Neural crest cell (in vitro differentiated cells): Measurements from ENCODE around the gene SLC40A1. TPM values are rescaled to one million over a fixed set of nuclear protein-coding genes. Genes with fewer than 3 reads are reported as not detected.

Experiments used
- DNase-seq: peaks from one replicate; pipeline ENCODE4 v3.0.0; 2021; ENCODE audit warnings: low read depth, mixed read lengths, low spot score
- H3K27ac Mint-ChIP-seq: one replicate; pipeline ENCODE4 v1.8.0; 2021; ENCODE audit warnings: mild to moderate bottlenecking, mixed read lengths; ENCODE audit not compliant: unreplicated experiment
- H3K27me3 Mint-ChIP-seq: 2 replicates; pipeline ENCODE4 v1.8.0; 2021; ENCODE audit warnings: low read depth, mild to moderate bottlenecking, mixed read lengths
- H3K36me3 Mint-ChIP-seq: 2 replicates; pipeline ENCODE4 v1.8.0; 2021; ENCODE audit warnings: low read depth, mild to moderate bottlenecking, mixed read lengths
- H3K4me1 Mint-ChIP-seq: 2 replicates; pipeline ENCODE4 v1.8.0; 2021; ENCODE audit warnings: mixed read lengths
- H3K4me3 Mint-ChIP-seq: one replicate; pipeline ENCODE4 v1.8.0; 2021; ENCODE audit warnings: mild to moderate bottlenecking, mixed read lengths
- H3K9me3 Mint-ChIP-seq: 2 replicates; pipeline ENCODE4 v1.8.0; 2021; ENCODE audit warnings: mixed read lengths
- total RNA-seq: library from RNA; stranded (reverse); gene quantifications from 2 replicates; pipeline ENCODE4 v1.2.1, GENCODE V29; 2021
- TF ChIP-seq, protein P1 (sequence below): fragments of 200-600 bp; sonication (generic); conservative IDR thresholded peaks from 2 replicates; pipeline ENCODE4 v1.5.0; 2021; ENCODE audit warnings: antibody characterized with exemption, mild to moderate bottlenecking

Gene SLC40A1
- total RNA-seq, 1 donor from 2014 or later = 2.6 TPM

DNA sequence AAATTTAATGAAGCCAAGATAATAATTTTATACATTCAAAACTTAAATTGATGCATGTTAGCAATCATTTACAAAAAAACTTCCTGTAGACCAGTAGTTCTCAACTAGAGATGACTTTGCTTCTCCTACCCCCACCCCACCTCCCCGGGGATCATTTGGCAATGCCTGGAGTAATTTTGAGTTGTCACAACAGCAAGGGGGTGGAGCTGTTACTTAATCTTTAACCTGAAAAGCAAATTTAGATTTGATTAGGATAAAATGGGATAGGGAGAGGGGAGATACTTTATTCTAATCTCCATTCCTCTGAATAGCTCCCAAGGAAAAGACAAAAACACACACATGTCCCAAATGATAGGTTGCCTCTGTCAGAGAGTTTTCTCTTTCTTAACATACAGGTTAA lies 4.2 kb downstream of the SLC40A1 start:
- H3K27me3 Mint-ChIP-seq = peaks cover 45% of the 10 kb centered on the region
- no peak overlapping the region for H3K4me3 Mint-ChIP-seq
- no peaks in the 10 kb centered on the region for H3K36me3 Mint-ChIP-seq

DNA sequence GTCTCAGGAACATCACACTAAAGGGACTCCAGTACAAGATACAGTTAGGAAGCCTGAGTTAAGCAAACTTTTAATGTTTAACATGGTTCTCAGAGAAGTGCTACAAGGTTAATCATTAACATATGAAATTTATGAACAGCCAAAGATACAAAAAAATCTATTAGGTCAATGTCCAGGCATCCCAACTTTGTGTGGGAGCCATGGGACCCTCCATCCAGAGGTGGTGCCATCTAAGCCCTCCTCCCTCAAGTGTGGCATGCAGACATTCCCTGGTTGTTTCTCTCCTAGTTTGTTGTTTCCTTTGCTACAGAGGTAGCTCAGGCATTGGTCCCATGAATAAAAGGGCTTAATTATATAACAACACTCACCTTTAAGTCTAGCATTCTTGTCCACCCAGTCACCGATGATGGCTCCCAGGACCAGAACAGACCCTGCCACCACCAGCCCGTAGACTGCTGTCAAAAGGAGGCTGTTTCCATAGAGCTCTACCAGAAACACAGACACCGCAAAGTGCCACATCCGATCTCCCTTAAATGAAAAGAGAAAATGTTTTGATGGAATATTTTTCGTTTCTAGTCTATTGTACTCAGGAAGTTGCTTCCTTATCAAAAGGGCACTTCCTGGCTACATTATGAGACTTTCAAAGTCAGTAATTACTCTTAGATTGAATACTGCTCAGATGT lies 5.7 kb downstream of the SLC40A1 start:
- Mint-ChIP-seq H3K27me3 (peaks cover 34% of the 10 kb centered on the region), H3K4me1 (peaks cover 6% of the 10 kb centered on the region), H3K36me3 (no peaks in the 10 kb centered on the region), H3K27ac (no peak overlapping the region), H3K9me3 (no peaks in the 10 kb centered on the region), H3K4me3 (no peak overlapping the region)
- DNase-seq = no peak
- TF ChIP-seq, protein P1, sequence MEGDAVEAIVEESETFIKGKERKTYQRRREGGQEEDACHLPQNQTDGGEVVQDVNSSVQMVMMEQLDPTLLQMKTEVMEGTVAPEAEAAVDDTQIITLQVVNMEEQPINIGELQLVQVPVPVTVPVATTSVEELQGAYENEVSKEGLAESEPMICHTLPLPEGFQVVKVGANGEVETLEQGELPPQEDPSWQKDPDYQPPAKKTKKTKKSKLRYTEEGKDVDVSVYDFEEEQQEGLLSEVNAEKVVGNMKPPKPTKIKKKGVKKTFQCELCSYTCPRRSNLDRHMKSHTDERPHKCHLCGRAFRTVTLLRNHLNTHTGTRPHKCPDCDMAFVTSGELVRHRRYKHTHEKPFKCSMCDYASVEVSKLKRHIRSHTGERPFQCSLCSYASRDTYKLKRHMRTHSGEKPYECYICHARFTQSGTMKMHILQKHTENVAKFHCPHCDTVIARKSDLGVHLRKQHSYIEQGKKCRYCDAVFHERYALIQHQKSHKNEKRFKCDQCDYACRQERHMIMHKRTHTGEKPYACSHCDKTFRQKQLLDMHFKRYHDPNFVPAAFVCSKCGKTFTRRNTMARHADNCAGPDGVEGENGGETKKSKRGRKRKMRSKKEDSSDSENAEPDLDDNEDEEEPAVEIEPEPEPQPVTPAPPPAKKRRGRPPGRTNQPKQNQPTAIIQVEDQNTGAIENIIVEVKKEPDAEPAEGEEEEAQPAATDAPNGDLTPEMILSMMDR = no peak

More for the DNA sequence above, 4.2 kb downstream of the SLC40A1 start:
- TF ChIP-seq, protein P1 = no peak
- Mint-ChIP-seq H3K9me3 (no peaks in the 10 kb centered on the region), H3K27ac (no peak overlapping the region), H3K4me1 (peaks cover 11% of the 10 kb centered on the region)
- no peak for DNase-seq

DNA sequence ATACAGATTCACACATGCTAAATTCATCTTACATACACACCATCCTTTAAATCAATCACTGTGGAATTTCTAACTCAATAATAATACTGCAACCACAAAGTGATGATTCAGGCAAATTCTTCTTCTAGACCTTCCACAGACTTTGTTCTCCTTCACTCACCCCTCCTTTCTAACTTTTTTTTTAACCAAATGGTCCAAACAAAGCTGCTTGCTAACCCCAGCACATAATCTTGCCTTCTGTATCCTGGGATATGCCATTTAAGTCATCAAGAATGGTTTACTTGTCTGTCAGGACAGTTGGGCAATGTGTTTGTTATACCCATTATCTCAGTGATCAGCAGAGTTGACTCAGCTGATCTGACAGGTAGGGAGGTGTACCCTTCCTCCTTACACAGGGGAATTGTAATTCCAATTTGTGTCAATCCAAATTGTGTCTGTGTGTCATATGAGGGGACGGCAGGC lies 10.0 kb downstream of the SLC40A1 start:
- peaks cover 2% of the 10 kb centered on the region for H3K9me3 Mint-ChIP-seq
- no peak overlapping the region for H3K4me3 Mint-ChIP-seq
- no peak for DNase-seq
- peaks cover 5% of the 10 kb centered on the region for H3K36me3 Mint-ChIP-seq
- TF ChIP-seq, protein P1 = no peak
- no peak overlapping the region for H3K27ac Mint-ChIP-seq
- H3K27me3 Mint-ChIP-seq = peaks cover 10% of the 10 kb centered on the region
- H3K4me1 Mint-ChIP-seq = peaks cover 8% of the 10 kb centered on the region

DNA sequence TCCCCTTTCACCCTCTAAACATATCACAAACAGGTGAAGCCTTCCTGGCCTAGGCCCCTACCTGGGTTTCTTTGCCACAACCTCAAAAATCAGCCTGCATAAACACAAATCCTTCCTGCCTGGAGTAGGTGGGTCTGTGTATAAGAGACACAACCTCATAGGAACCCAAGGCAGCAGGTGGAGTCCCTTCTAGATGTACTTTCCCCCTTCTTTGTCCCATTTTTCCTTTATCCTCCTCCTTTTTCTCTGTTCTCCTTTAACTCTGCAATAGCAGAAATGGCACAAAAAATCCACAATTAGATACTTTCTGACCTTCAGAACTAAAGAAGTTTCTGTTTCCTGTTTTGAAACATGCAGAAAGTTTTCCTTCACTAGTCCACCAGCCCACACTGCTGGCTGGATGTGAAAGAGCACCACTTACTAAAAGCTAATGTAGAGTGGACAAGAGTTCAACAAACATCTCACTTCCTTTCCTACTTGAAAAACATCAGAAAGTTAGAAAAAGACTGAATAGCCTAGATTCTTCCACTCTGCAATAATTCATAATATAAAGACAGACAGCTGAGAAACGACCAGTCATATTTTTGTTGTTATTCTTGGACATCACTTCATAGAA lies 11.2 kb downstream of the SLC40A1 start:
- TF ChIP-seq, protein P1 = no peak
- H3K4me1 Mint-ChIP-seq = peaks cover 8% of the 10 kb centered on the region
- DNase-seq = no peak
- no peak overlapping the region for H3K4me3 Mint-ChIP-seq
- peaks cover 10% of the 10 kb centered on the region for H3K36me3 Mint-ChIP-seq
- H3K27me3 Mint-ChIP-seq = peaks cover 7% of the 10 kb centered on the region
- H3K9me3 Mint-ChIP-seq = peaks cover 5% of the 10 kb centered on the region
- no peak overlapping the region for H3K27ac Mint-ChIP-seq

DNA sequence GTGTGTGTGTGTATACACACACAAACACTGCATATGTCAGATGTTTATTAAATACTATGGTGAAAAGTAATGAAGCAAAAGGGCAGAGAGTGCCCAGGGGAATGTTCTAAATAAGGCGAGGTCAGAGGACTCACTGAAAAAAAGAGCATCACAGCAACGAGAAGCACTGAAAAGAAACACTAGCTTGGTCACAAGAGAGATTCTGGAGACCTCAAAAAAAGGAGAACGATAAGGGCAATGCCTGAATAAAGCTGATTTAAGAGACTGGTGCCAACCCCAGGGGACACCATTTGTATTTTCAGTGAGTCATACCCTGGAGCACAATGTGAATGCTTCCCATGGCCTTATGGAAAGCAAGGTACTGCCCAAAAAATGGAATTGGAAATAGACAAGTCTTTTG lies 14.5 kb downstream of the SLC40A1 start:
- H3K4me1 Mint-ChIP-seq = peaks cover 8% of the 10 kb centered on the region
- peaks cover 5% of the 10 kb centered on the region for H3K9me3 Mint-ChIP-seq
- H3K36me3 Mint-ChIP-seq = peaks cover 15% of the 10 kb centered on the region
- TF ChIP-seq, protein P1 = no peak
- DNase-seq = no peak
- H3K4me3 Mint-ChIP-seq = no peak overlapping the region
- H3K27ac Mint-ChIP-seq = no peak overlapping the region
- H3K27me3 Mint-ChIP-seq = no peaks in the 10 kb centered on the region
